HepG2 (cell line): ENCODE results near the gene CPVL. TPM values are rescaled to one million over a fixed set of nuclear protein-coding genes. Genes with fewer than 3 reads are reported as not detected.
A peak's percentile ranks its signal among the peaks of the same experiment; 100 is the strongest.

Source experiments
- AGO2 ChIP-seq: fragments of 200-400 bp; formaldehyde crosslinking; optimal IDR thresholded peaks from 2 replicates; pipeline ENCODE3; 2017; ENCODE audit warnings: mild to moderate bottlenecking, low read depth, low read length, moderate library complexity
- ATF7-NPFF ChIP-seq: sonication (generic); formaldehyde crosslinking; IDR thresholded peaks from 2 replicates; pipeline ENCODE4 v1.8.1; 2023; ENCODE audit warnings: mild to moderate bottlenecking, low read depth, missing genetic modification reagents, moderate library complexity
- CCAR2 ChIP-seq: fragments of 200-400 bp; formaldehyde crosslinking; optimal IDR thresholded peaks from 2 replicates; pipeline ENCODE3; 2018; ENCODE audit warnings: low read depth, mild to moderate bottlenecking, low read length, moderate library complexity
- EED ChIP-seq: sonication (generic); formaldehyde crosslinking; IDR thresholded peaks from 2 replicates; pipeline ENCODE4 v1.5.0; 2020; ENCODE audit warnings: mild to moderate bottlenecking, missing genetic modification reagents
- ETV5 ChIP-seq: IDR thresholded peaks from 2 replicates; pipeline ENCODE4 v1.6.1; 2018; ENCODE audit warnings: missing biosample characterization, missing genetic modification reagents, inconsistent platforms, borderline replicate concordance
- FOXJ3 ChIP-seq: sonication (generic); formaldehyde crosslinking; IDR thresholded peaks from 2 replicates; pipeline ENCODE4 v1.4.0; 2020; ENCODE audit warnings: missing genetic modification reagents, mild to moderate bottlenecking, borderline replicate concordance
- HDAC1 ChIP-seq: sonication (generic); formaldehyde crosslinking; IDR thresholded peaks from 2 replicates; pipeline ENCODE4 v1.5.1; 2020; ENCODE audit warnings: mild to moderate bottlenecking, missing genetic modification reagents
- HNRNPLL ChIP-seq: fragments of 200-400 bp; formaldehyde crosslinking; IDR thresholded peaks from 2 replicates; pipeline ENCODE4 v1.6.1; 2017; ENCODE audit warnings: mild to moderate bottlenecking, low read depth, low read length; ENCODE audit not compliant: poor library complexity, severe bottlenecking
- MED8 ChIP-seq: sonication (generic); formaldehyde crosslinking; IDR thresholded peaks from 2 replicates; pipeline ENCODE4 v1.8.1; 2023; ENCODE audit warnings: mild to moderate bottlenecking, missing genetic modification reagents; ENCODE audit not compliant: insufficient replicate concordance
- NCOA5 ChIP-seq: sonication (generic); formaldehyde crosslinking; IDR thresholded peaks from 2 replicates; pipeline ENCODE4 v1.4.0; 2020; ENCODE audit warnings: missing genetic modification reagents
- NR2C2 ChIP-seq: sonication (generic); formaldehyde crosslinking; IDR thresholded peaks from 2 replicates; pipeline ENCODE4 v1.4.0; 2020; ENCODE audit warnings: missing genetic modification reagents, mild to moderate bottlenecking, moderate library complexity, borderline replicate concordance
- POGZ ChIP-seq: sonication (generic); formaldehyde crosslinking; IDR thresholded peaks from 2 replicates; pipeline ENCODE4 v1.4.0; 2020; ENCODE audit warnings: mild to moderate bottlenecking, missing genetic modification reagents
- REPIN1 ChIP-seq: sonication (generic); formaldehyde crosslinking; IDR thresholded peaks from 2 replicates; pipeline ENCODE4 v1.8.0; 2022; ENCODE audit warnings: missing genetic modification reagents, low read depth, mild to moderate bottlenecking, borderline replicate concordance
- SNAI1 ChIP-seq: sonication (generic); formaldehyde crosslinking; IDR thresholded peaks from 2 replicates; pipeline ENCODE4 v1.5.0; 2020; ENCODE audit warnings: mild to moderate bottlenecking, missing genetic modification reagents, borderline replicate concordance
- SPEN ChIP-seq: sonication (generic); formaldehyde crosslinking; IDR thresholded peaks from 2 replicates; pipeline ENCODE4 v1.5.1; 2020; ENCODE audit warnings: low read depth, mild to moderate bottlenecking, missing genetic modification reagents
- TSC22D2 ChIP-seq: sonication (generic); formaldehyde crosslinking; IDR thresholded peaks from 2 replicates; pipeline ENCODE4 v1.5.1; 2020; ENCODE audit warnings: missing genetic modification reagents, mild to moderate bottlenecking, borderline replicate concordance
- ZIK1 ChIP-seq: sonication (generic); formaldehyde crosslinking; IDR thresholded peaks from 2 replicates; pipeline ENCODE4 v1.5.0; 2020; ENCODE audit warnings: mild to moderate bottlenecking, low read depth, missing genetic modification reagents, borderline replicate concordance
- ZNF430 ChIP-seq: sonication (generic); formaldehyde crosslinking; IDR thresholded peaks from 2 replicates; pipeline ENCODE4 v1.9.0; 2021; ENCODE audit warnings: mild to moderate bottlenecking, missing genetic modification reagents
- ZNF547 ChIP-seq: sonication (generic); formaldehyde crosslinking; IDR thresholded peaks from 2 replicates; pipeline ENCODE4 v1.5.1; 2020; ENCODE audit warnings: mild to moderate bottlenecking, missing genetic modification reagents
- ZNF556 ChIP-seq: sonication (generic); formaldehyde crosslinking; IDR thresholded peaks from 2 replicates; pipeline ENCODE4 v1.4.0; 2020; ENCODE audit warnings: mild to moderate bottlenecking, missing genetic modification reagents, borderline replicate concordance
- ZNF567 ChIP-seq: sonication (generic); formaldehyde crosslinking; IDR thresholded peaks from 2 replicates; pipeline ENCODE4 v1.8.1; 2023; ENCODE audit warnings: mild to moderate bottlenecking, missing genetic modification reagents, borderline replicate concordance
- ZNF678 ChIP-seq: sonication (generic); formaldehyde crosslinking; IDR thresholded peaks from 2 replicates; pipeline ENCODE4 v1.4.0; 2020; ENCODE audit warnings: mild to moderate bottlenecking, missing genetic modification reagents
- ZNF709 ChIP-seq: sonication (generic); formaldehyde crosslinking; IDR thresholded peaks from 2 replicates; pipeline ENCODE4 v1.5.0; 2020; ENCODE audit warnings: mild to moderate bottlenecking, missing genetic modification reagents
- ZNF775 ChIP-seq: sonication (generic); formaldehyde crosslinking; IDR thresholded peaks from 2 replicates; pipeline ENCODE4 v1.4.0; 2020; ENCODE audit warnings: missing genetic modification reagents, mild to moderate bottlenecking, moderate library complexity, borderline replicate concordance
- ZSCAN31 ChIP-seq: sonication (generic); formaldehyde crosslinking; IDR thresholded peaks from 2 replicates; pipeline ENCODE4 v1.5.0; 2020; ENCODE audit warnings: low read depth, mild to moderate bottlenecking, missing genetic modification reagents
- polyA plus RNA-seq, 8 experiments: library from polyadenylated mRNA; depleted of rRNA in 3 of 8; stranded (reverse) in 7 of 8; unstranded in 1 of 8; fragments of >200 nt; fragmentation: Illumina TruSeq in 4 of 8; extraction: Trizol in 4 of 8; gene quantifications; 2 replicates each; pipeline versions ENCODE4 v1.2.1 to v1.2.3, GENCODE V29; 2011 to 2016; ENCODE audit warnings: low read depth in 4 of 8, missing spikeins in 1 of 8, mixed read lengths in 1 of 8; ENCODE audit not compliant: insufficient read depth in 1 of 8
- total RNA-seq, 5 experiments: library from RNA; depleted of rRNA; stranded (reverse); fragments of >200 nt; fragmentation: Illumina TruSeq; extraction: Trizol; gene quantifications; 2 replicates each; pipeline ENCODE4 v1.2.3, GENCODE V29; 2016; ENCODE audit warnings: low read depth in 1 of 5
- TF ChIP-seq, protein P1 (sequence below): sonication (generic); formaldehyde crosslinking; IDR thresholded peaks from 2 replicates; pipeline ENCODE4 v1.4.0; 2020; ENCODE audit warnings: missing genetic modification reagents, borderline replicate concordance
- TF ChIP-seq, protein P2 (sequence below): sonication (generic); formaldehyde crosslinking; IDR thresholded peaks from 2 replicates; pipeline ENCODE4 v1.8.1; 2023; ENCODE audit warnings: missing genetic modification reagents, mild to moderate bottlenecking, borderline replicate concordance

CPVL gene
- total and polyA plus RNA-seq, 2 of the 13 experiments (the other 11 are each of a cell fraction or from before 2014, with no cell fraction given): 59.2 to 294 TPM

DNA sequence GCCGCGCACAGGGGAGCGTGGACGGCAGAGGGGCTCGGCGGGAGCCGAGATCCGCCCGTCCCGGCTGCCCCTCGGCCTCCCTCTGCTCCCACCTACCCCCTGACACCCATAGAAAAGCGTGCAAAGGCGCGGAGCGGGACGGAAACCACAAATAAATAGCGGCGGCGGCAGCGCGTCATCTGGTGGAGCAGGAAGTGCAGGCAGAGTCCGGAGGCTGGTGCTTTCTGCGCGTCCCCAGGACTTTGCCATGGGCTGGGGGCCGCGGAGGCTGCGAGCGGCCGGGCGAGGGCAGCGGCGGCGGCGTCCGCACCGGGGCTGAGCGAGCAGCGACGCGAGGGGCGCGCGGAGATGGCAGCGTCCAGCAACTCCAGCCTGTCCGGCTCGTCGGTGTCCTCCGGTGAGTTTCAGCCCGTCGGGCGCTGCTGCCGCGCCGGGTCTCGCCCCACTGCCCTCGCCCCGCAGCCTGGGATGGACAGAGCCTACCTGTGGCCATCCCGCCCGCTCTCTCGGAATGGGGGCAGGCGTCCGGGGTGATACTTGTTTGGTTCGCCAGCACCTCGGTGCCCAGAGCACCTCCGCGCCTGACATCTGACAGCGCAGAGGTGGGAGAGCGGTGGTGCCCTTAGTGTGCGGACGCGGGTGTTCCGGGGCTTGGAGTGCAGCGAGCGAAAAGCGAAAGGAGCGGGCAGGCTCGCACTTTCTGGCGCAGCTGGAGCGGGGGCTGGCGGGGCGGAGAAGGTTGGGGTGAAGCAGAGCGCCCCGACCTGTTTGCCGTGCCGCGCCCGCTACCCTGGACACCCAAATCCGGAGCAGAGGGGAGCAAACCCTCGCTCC, 48.5 kb upstream of the CPVL start, which contains the start of gene CHN2 (continued):
- TF ChIP-seq ATF7-NPFF (CRISPR knock-in tag): peak; percentile 27; the same call in 1 of the 2 replicates
- TF ChIP-seq AGO2: peak; percentile 84
- TF ChIP-seq ZNF556 (CRISPR knock-in tag): peak; percentile 46; the same call in 1 of the 2 replicates
- TF ChIP-seq TSC22D2 (CRISPR knock-in tag): no peak
- peak; percentile 76; the same call in 1 of the 2 replicates for TF ChIP-seq POGZ (CRISPR knock-in tag)
- no peak for TF ChIP-seq FOXJ3 (CRISPR knock-in tag)
- TF ChIP-seq ZNF775 (CRISPR knock-in tag): no peak
- TF ChIP-seq, protein P1, sequence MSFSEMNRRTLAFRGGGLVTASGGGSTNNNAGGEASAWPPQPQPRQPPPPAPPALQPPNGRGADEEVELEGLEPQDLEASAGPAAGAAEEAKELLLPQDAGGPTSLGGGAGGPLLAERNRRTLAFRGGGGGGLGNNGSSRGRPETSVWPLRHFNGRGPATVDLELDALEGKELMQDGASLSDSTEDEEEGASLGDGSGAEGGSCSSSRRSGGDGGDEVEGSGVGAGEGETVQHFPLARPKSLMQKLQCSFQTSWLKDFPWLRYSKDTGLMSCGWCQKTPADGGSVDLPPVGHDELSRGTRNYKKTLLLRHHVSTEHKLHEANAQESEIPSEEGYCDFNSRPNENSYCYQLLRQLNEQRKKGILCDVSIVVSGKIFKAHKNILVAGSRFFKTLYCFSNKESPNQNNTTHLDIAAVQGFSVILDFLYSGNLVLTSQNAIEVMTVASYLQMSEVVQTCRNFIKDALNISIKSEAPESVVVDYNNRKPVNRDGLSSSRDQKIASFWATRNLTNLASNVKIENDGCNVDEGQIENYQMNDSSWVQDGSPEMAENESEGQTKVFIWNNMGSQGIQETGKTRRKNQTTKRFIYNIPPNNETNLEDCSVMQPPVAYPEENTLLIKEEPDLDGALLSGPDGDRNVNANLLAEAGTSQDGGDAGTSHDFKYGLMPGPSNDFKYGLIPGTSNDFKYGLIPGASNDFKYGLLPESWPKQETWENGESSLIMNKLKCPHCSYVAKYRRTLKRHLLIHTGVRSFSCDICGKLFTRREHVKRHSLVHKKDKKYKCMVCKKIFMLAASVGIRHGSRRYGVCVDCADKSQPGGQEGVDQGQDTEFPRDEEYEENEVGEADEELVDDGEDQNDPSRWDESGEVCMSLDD: no peak; the same call in 1 of the 2 replicates
- TF ChIP-seq SNAI1 (CRISPR knock-in tag): 0 out of 2 replicates have a peak, but pooled peaks have one; percentile 36
- no peak for TF ChIP-seq CCAR2
- TF ChIP-seq HDAC1 (CRISPR knock-in tag): 0 out of 2 replicates have a peak, but pooled peaks have one; percentile 18
- TF ChIP-seq ZNF567: 0 out of 2 replicates have a peak, but pooled peaks have one; percentile 67
- TF ChIP-seq ZNF678 (CRISPR knock-in tag): no peak
- TF ChIP-seq ZIK1 (CRISPR knock-in tag): peak; percentile 35; the same call in 1 of the 2 replicates
- peak; percentile 69; the same call in 1 of the 2 replicates for TF ChIP-seq ETV5 (CRISPR knock-in tag)
- no peak for TF ChIP-seq NCOA5 (CRISPR knock-in tag)
- peak; percentile 72; the same call in 1 of the 2 replicates for TF ChIP-seq EED (CRISPR knock-in tag)
- TF ChIP-seq MED8 (CRISPR knock-in tag): peak; percentile 61
- TF ChIP-seq ZNF430 (CRISPR knock-in tag): no peak
- no peak; the same call in 1 of the 2 replicates for TF ChIP-seq ZNF547 (CRISPR knock-in tag)
- TF ChIP-seq SPEN (CRISPR knock-in tag): peak; percentile 26; the same call in 1 of the 2 replicates
- TF ChIP-seq, protein P2, sequence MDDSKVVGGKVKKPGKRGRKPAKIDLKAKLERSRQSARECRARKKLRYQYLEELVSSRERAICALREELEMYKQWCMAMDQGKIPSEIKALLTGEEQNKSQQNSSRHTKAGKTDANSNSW (CRISPR knock-in tag): peak; percentile 48; the same call in 1 of the 2 replicates
- TF ChIP-seq REPIN1 (CRISPR knock-in tag): peak; percentile 20; the same call in 1 of the 2 replicates
- TF ChIP-seq ZSCAN31: peak; percentile 84
- TF ChIP-seq HNRNPLL: peak; percentile 85
- TF ChIP-seq ZNF709 (CRISPR knock-in tag): peak; percentile 65; the same call in 1 of the 2 replicates
- TF ChIP-seq NR2C2 (CRISPR knock-in tag): peak; percentile 60; the same call in 1 of the 2 replicates
